Muscle of leg (tissue), 11 donors: ENCODE measurements around the gene SLC66A1. TPM values are rescaled to one million over a fixed set of nuclear protein-coding genes. Genes with fewer than 3 reads are reported as not detected.
A peak's percentile ranks its signal among the peaks of the same experiment; 100 is the strongest.

Experiments used
- DNase-seq: peaks from one replicate; pipeline ENCODE4 v3.0.0; 2013
- H3K27ac ChIP-seq: one replicate; pipeline ENCODE4 v1.5.1; 2013; ENCODE audit warnings: mild to moderate bottlenecking, low read length, control low read depth
- H3K27me3 ChIP-seq: one replicate; pipeline ENCODE4 v1.6.1; 2013; ENCODE audit warnings: low read length; ENCODE audit not compliant: control insufficient read depth, insufficient read depth
- H3K36me3 ChIP-seq: one replicate; pipeline ENCODE4 v1.6.1; 2013; ENCODE audit warnings: low read length; ENCODE audit not compliant: control insufficient read depth, insufficient read depth
- H3K4me1 ChIP-seq: one replicate; pipeline ENCODE4 v1.6.1; 2013; ENCODE audit warnings: low read length; ENCODE audit not compliant: control insufficient read depth, insufficient read depth
- H3K4me3 ChIP-seq: one replicate; pipeline ENCODE4 v1.5.1; 2013; ENCODE audit warnings: low read length, control low read depth
- H3K9me3 ChIP-seq: replicated peaks from 2 replicates; pipeline ENCODE4 v1.6.1; 2013; ENCODE audit warnings: low read depth, low read length; ENCODE audit not compliant: control insufficient read depth
- WGBS: methylation state at CpG from one replicate; pipeline ENCODE4 v1.1.5; 2013; ENCODE audit warnings: missing lambda C conversion rate; ENCODE audit not compliant: insufficient coverage; 5-methylcytosine and 5-hydroxymethylcytosine counted together
- polyA plus RNA-seq, 8 donors: library from polyadenylated mRNA; unstranded; fragments of 120-200 nt; gene quantifications; one replicate each; pipeline versions ENCODE4 v1.2.1 to v1.2.3, GENCODE V29; 2013; ENCODE audit warnings: inconsistent platforms in 1 of 8, low replicate concordance in 1 of 8; ENCODE audit not compliant: insufficient read length in 8 of 8, insufficient read depth in 1 of 8
- total RNA-seq: library from RNA; stranded (reverse); fragments of 120-200 nt; gene quantifications from one replicate; pipeline ENCODE4 v1.2.4, GENCODE V29; 2013

The SLC66A1 gene
- total and polyA plus RNA-seq, 9 donors, result 8.9 to 12.9 (median 9.7) TPM

DNA sequence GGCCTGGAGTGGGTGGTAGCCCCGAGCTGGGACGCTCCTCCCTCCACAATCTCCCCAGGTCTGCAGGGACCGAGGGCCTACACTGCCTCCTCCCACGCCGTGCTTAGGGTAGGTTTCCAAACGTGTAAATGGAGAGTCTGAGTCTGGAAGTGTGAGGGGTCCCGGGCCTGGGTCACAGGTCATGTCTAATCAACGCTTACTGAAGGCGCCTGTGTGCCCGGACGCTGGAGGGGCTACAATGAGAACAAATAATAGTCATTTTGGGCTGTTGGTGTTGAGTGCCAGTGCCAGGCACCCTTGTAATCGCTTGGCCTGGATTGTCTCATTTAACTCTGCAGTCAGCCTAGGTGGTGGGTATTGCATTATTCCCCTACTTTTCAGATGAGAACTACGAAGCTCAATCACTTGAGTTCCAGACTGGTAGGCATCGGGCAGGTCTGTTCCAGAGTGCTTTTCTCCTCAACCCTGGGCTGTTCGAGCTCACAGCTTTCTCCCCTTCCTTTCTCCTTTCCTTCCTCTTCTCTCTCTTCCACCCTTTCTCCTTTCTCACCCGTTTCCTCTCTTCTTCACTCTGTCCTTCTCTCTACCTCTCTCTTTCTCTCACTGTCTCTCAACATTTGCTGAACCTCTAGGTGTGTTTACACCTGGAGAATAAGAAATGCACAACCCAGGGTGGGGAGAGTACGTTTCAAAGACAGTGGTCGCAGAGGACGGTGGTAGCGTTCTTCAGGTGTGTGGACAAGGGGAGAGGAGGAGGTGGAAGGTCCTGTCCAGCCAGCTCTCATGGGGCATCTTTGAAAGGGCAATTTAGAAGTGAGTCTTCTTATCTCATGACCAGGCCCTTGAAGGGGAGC lies 883 bp downstream of the SLC66A1 start:
- WGBS, result 48% methylated on average over 14 of the region's 20 CpGs
- no peaks in the 10 kb centered on the region for H3K9me3 ChIP-seq
- H3K36me3 ChIP-seq, result peaks cover 40% of the 10 kb centered on the region
- peak overlapping the region; percentile 82 for H3K27ac ChIP-seq
- no peaks in the 10 kb centered on the region for H3K27me3 ChIP-seq
- peaks cover 31% of the 10 kb centered on the region for H3K4me1 ChIP-seq
- no peak for DNase-seq
- H3K4me3 ChIP-seq, result peak overlapping the region; percentile 89

DNA sequence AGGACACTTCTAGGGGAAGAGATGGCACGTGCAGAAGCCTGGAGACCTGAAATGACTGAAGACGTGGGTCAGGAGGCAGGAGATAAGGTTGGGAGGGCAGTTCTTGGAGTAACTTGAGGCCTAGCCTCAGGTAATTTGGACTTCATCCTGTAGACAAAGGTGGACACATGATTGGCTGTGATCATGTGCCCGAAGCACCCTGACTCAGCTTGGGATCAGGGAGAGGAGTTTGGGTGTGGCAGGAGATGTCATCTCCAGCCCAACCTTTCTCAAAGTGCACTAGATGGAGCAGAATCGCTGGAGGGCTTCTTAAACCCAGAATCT lies 1.5 kb downstream of the SLC66A1 start:
- Histone ChIP-seq H3K4me3 (no peak overlapping the region), H3K9me3 (no peaks in the 10 kb centered on the region), H3K36me3 (peaks cover 40% of the 10 kb centered on the region), H3K27ac (no peak overlapping the region), H3K4me1 (peaks cover 31% of the 10 kb centered on the region), H3K27me3 (no peaks in the 10 kb centered on the region)
- no peak for DNase-seq
- 100% methylated on average over 2 of the region's 4 CpGs for WGBS

DNA sequence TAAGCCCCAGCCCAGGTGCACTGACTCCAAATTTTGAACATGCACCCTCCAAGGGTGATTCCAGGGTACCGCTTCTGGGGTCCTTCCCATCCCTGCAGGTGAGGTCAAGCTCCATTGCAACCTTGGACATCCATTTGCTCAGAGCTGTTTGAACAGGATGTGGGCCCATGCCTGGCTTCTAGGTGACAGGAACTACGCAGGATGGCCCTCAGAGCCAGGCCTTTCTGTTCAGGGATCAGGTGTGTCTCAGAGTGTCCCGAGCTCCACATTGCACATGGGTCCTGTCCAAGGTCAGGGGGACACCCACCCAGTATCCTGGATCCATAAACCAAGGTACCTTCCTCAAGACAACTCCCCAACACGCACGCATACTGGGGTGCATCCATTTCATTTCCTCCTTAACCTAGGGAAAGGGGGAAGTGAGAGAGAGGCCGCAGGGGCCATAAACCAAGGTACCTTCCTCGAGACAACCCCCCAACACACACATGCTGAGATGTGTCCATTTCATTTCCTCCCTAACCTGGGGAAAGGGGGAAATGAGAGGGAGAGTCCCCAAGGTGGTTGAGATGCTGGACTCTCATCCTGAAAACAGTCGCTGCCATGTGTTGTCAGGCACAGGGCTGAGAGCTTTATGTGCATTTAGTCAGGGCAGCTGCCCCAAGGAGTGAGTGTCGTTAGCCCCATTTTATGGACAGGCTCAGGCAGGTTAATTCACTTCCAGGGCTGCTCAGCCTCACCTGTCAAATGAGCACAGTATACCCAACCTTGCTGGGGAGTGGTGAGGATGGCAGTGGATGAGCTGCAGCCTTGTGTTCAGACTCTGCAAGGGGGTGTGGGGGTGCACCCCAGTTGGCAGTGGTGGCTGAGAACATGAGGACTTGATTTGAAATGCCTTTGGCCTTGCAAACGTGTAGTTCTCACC lies 2.1 kb downstream of the SLC66A1 start:
- H3K27me3 ChIP-seq, result no peaks in the 10 kb centered on the region
- peaks cover 39% of the 10 kb centered on the region for H3K36me3 ChIP-seq
- 77% methylated on average over 4 of the region's 10 CpGs for WGBS
- peaks cover 31% of the 10 kb centered on the region for H3K4me1 ChIP-seq
- H3K4me3 ChIP-seq, result no peak overlapping the region
- no peaks in the 10 kb centered on the region for H3K9me3 ChIP-seq
- no peak for DNase-seq
- no peak overlapping the region for H3K27ac ChIP-seq

DNA sequence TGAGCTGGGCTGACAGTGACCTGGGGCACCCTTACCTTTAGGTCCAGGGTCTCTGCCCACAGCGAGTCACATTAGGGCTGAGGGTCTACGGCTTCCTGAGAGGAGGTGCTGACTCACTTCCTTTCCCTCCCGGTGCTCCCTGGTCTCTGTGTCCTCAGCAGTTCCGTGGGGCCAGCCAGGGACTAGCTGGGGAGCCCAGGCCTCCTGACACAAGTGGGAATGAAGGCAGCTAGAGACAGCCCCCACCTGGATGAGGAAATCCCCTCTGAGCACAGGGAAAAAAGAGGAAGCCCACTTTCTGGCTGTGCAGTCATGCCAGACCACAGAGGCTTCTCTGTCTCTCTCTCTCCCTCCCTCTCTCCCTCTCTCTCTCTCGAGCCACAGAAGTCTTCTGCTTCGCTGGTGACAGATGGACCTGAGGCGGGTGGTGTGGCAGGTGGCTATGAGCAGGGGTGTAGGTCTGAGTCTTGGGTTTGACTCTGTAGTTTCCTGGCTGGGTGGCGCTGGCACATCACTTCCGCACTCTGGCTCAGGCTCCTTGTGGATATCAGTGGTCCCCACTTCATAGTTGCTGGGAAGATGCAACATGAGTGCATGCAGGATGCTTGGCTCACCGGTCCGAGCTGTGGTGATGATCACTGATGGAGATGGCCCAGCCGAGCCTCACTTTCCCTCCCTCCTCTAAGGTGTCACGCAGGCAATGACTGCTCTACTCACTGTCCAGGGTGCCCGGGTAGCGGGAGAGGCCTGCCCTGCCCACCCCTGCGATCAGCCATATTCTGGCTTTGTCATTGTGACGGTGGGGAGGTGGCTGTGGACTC lies 3.5 kb downstream of the SLC66A1 start:
- Histone ChIP-seq H3K9me3 (no peaks in the 10 kb centered on the region), H3K4me3 (no peak overlapping the region), H3K27me3 (no peaks in the 10 kb centered on the region), H3K36me3 (peaks cover 38% of the 10 kb centered on the region), H3K27ac (no peak overlapping the region), H3K4me1 (peaks cover 29% of the 10 kb centered on the region)
- 76% methylated on average over 3 of the region's 17 CpGs for WGBS
- no peak for DNase-seq

DNA sequence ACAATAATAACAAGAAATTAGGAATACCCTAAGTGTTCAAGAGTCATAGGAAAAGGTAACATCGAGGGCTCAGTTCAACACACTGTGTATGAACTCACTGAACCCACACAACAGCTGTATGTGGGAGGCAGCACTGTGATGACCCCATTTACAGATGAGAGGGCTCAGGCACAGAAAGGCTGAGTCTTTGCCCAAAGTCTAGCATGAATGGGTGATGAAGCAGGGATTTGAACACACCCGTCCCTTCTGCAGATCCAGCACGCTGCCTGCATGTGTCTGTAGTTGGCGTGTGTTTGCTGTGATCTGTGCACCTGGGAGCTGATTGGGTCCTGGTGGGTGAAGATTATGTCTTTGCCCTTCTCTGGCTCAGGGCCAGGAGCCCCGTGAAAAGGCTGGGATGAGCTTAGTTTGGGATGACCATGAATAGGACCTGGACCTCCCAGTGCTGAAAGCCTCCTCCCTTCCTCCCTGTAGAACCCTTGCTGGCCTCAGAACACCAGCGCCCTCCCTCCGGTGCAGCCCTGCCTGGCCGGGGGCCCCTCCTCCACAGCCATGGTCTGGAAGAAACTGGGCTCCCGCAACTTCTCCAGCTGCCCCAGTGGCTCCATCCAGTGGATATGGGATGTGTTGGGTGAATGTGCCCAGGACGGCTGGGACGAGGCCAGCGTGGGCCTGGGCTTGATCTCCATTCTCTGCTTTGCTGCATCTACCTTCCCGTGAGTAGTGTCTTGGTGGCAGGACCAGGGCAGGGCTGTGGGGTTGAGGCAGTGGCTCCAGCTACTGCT lies 5.2 kb downstream of the SLC66A1 start:
- no peaks in the 10 kb centered on the region for H3K27me3 ChIP-seq
- 73% methylated on average over 4 of the region's 13 CpGs for WGBS

DNA sequence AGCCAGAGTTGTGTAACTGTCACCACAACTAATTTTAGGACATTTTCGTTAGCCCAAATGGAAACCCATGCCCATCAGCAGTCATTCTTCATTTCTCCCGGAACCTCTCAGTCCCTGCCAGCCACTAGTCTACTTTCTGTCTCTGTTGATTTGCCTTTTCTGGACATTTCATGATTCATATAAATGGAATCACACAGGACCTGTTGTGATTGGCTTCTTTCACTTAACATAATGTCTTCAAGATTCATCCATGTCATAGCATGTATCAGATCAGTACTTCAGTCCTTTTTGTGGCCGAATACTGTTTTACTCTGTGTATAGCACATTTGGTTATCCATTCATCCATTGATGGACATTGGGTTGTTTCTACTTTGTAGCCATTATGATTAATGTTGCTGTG lies 7.1 kb downstream of the SLC66A1 start:
- H3K9me3 ChIP-seq, result no peaks in the 10 kb centered on the region
- peaks cover 5% of the 10 kb centered on the region for H3K4me1 ChIP-seq
- peaks cover 52% of the 10 kb centered on the region for H3K36me3 ChIP-seq
- 85% methylated on average over 2 of the region's 3 CpGs for WGBS
- no peaks in the 10 kb centered on the region for H3K27me3 ChIP-seq
- H3K4me3 ChIP-seq, result no peak overlapping the region
- no peak overlapping the region for H3K27ac ChIP-seq
- DNase-seq, result no peak

More for the DNA sequence above, 5.2 kb downstream of the SLC66A1 start:
- H3K36me3 ChIP-seq, result peaks cover 45% of the 10 kb centered on the region
- H3K27ac ChIP-seq, result no peak overlapping the region
- H3K4me3 ChIP-seq, result no peak overlapping the region
- H3K4me1 ChIP-seq, result peaks cover 20% of the 10 kb centered on the region
- no peak for DNase-seq
- no peaks in the 10 kb centered on the region for H3K9me3 ChIP-seq

DNA sequence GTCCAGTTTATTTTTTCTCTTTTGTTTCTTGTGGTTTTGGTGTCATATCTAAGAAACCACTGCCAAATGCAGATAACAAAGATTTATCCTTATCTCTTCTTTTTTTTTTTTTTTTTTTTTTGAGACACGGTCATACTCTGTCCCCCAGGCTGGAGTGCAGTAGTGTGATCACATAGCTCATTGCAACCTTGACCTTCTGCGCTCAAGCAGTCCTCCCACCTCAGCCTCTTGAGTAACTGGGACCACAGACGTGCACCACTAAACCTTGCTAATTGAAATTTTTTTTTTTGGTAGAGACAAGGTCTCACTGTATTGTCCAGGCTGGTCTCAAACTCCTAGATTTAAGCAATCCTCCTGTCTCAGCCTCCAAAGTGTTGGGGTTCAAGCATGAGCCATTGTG lies 8.9 kb downstream of the SLC66A1 start:
- Histone ChIP-seq H3K36me3 (peaks cover 60% of the 10 kb centered on the region), H3K4me1 (peaks cover 1% of the 10 kb centered on the region), H3K4me3 (no peak overlapping the region), H3K9me3 (no peaks in the 10 kb centered on the region), H3K27me3 (no peaks in the 10 kb centered on the region), H3K27ac (no peak overlapping the region)
- DNase-seq, result no peak
- WGBS, result no CpG with 5 or more reads among the region's 3 CpGs

DNA sequence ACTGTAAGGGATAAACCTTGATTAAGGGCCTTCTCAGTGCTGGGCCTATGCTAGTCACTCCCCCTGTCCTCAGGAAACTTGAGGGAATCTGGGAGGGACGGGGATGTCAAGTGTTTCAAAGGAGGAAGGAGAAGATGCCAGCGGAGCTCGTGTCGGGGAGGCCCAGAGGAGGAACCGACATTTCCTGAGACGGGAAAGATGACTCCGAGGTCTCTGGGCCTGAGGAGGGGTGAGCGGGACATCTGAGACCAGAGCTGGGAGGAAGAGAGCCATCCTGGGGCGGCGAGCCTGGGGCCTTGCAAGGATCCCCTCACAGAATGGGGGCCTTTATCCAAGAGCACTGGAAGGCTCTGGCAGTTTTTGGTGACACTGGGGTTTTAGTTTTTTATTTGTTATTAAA lies 10.4 kb downstream of the SLC66A1 start:
- Histone ChIP-seq H3K27me3 (no peaks in the 10 kb centered on the region), H3K36me3 (peaks cover 64% of the 10 kb centered on the region), H3K9me3 (no peaks in the 10 kb centered on the region), H3K4me3 (no peak overlapping the region), H3K4me1 (no peaks in the 10 kb centered on the region), H3K27ac (no peak overlapping the region)
- WGBS, result 53% methylated on average over 8 of the region's 10 CpGs
- no peak for DNase-seq

DNA sequence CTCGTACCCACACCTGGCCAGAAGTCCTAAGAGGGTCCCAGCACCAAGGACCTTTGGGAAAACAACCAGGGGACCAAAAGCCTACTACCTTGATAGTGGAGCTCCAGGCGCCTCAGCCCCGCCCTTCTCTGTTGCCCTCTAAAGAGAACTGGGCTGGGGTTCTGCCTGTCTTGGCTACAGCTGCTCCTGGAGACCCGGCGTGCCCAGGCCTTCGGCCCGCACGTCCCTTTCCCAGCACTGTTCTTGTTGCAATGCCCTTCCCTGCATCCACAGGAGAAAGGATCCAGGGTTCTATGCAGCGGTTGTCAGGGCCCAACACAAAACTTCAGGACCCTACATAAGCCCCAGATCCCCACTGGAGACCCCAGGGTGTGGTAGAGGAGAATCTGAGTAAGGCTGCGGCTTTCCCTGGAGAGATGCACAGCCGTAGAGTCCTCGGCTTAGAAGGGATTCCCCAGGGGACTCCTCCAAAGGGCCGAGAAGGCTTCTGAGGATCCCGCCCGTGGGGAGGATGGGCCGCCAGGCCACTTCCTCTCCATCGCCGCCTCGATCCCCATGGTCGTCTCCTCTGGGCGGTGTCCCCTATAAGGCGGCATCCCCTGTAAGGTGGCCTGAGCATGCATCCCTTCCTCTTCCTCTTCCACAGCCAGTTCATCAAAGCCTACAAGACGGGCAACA lies 12.0 kb downstream of the SLC66A1 start:
- Histone ChIP-seq H3K9me3 (no peaks in the 10 kb centered on the region), H3K4me3 (no peak overlapping the region), H3K27me3 (no peaks in the 10 kb centered on the region), H3K27ac (no peak overlapping the region), H3K4me1 (no peaks in the 10 kb centered on the region), H3K36me3 (peaks cover 63% of the 10 kb centered on the region)
- 81% methylated on average over 19 of the region's 23 CpGs for WGBS
- DNase-seq, result no peak
